AG04450 (cell line): ENCODE data around the gene ITGAL. TPM values are rescaled to one million over a fixed set of nuclear protein-coding genes. Genes with fewer than 3 reads are reported as not detected.

Experiments
- CTCF ChIA-PET: fragments of 300-600, 350-600 bp; formaldehyde crosslinking; extraction: SDS; loops from one replicate; lab custom pipeline; 2022; ENCODE audit warnings: antibody characterized with exemption, inconsistent platforms; lab: Charles Lee
- POLR2A ChIA-PET: fragments of 350-600 bp; formaldehyde crosslinking; extraction: SDS; loops from one replicate; lab custom pipeline; 2021; ENCODE audit warnings: antibody characterized with exemption, inconsistent platforms; lab: Yijun Ruan, JAX
- DNase-seq: peaks from one replicate; pipeline ENCODE4 v3.0.0-alpha.2; 2011; ENCODE audit warnings: low read depth, low spot score
- H3K27ac ChIP-seq: one replicate; pipeline ENCODE4 v1.5.1; 2012; ENCODE audit warnings: low read depth, low read length, control low read depth
- H3K27me3 ChIP-seq: one replicate; pipeline ENCODE4 v1.6.0; 2012; ENCODE audit warnings: low read length; ENCODE audit not compliant: control insufficient read depth, insufficient read depth
- H3K4me3 ChIP-seq: 2 replicates; pipeline ENCODE4 v1.5.1; 2011; ENCODE audit warnings: mild to moderate bottlenecking, low read depth, low read length, control low read depth
- H3K9me3 ChIP-seq: 2 replicates; pipeline ENCODE4 v1.5.1; 2012; ENCODE audit warnings: low read length; ENCODE audit not compliant: control insufficient read depth, insufficient read depth
- polyA plus RNA-seq: library from polyadenylated mRNA; depleted of rRNA; stranded (reverse); fragments of >200 nt; gene quantifications from 2 replicates; pipeline ENCODE4 v1.2.3, GENCODE V29; 2011
- TF ChIP-seq, protein P1 (sequence below): IDR thresholded peaks from 2 replicates; pipeline ENCODE4 v1.5.1; 2011; ENCODE audit warnings: low read depth, low read length, control low read depth, inconsistent platforms

ITGAL gene
- polyA plus RNA-seq, 1 experiment = not detected

DNA sequence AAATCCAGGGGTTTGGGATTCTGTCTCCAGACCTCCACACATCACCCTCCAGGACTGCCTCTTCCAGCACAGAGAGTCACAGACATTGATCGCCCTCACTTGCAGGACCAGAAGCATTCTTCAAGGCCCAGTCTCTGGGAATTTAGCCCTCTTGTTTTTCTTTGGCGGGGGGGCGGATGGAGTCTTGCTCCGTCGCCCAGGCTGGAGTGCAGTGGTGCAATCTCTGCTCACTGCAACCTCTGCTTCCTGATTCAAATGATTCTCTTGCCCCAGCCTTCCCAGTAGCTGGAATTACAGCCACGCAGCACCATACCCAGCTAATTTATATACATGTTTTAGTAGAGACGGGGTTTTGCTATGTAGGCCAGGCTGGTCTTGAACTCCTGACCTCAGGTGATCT, 8.5 kb upstream of the ITGAL start:
- Histone ChIP-seq H3K27ac (no peak overlapping the region), H3K9me3 (no peaks in the 10 kb centered on the region), H3K27me3 (peaks cover 3% of the 10 kb centered on the region), H3K4me3 (no peak overlapping the region)
- DNase-seq = no peak
- ChIA-PET CTCF (interaction anchor here (0.6 kb wide), 1 partner anchor 26 kb away, joined by 3 read pairs; no protein-coding TSS in a partner anchor), POLR2A (no interaction called here)
- TF ChIP-seq, protein P1, sequence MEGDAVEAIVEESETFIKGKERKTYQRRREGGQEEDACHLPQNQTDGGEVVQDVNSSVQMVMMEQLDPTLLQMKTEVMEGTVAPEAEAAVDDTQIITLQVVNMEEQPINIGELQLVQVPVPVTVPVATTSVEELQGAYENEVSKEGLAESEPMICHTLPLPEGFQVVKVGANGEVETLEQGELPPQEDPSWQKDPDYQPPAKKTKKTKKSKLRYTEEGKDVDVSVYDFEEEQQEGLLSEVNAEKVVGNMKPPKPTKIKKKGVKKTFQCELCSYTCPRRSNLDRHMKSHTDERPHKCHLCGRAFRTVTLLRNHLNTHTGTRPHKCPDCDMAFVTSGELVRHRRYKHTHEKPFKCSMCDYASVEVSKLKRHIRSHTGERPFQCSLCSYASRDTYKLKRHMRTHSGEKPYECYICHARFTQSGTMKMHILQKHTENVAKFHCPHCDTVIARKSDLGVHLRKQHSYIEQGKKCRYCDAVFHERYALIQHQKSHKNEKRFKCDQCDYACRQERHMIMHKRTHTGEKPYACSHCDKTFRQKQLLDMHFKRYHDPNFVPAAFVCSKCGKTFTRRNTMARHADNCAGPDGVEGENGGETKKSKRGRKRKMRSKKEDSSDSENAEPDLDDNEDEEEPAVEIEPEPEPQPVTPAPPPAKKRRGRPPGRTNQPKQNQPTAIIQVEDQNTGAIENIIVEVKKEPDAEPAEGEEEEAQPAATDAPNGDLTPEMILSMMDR = no peak

DNA sequence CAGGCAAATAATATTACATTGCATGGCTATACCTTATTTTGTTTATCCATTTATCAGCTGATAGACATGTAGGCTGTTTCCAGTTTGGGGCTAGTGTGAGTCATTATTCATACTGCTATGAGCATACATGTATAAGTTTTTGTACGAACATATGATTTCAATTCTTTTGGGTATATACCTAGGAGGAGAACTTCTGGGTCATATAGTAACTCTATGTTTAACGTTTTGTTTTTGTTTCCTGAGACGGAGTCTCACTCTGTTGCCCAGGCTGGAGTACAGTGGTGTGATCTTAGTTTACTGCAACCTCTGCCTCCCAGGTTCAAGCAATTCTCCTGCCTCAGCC, 2.4 kb upstream of the ITGAL start:
- POLR2A ChIA-PET = no interaction called here
- Histone ChIP-seq H3K27me3 (peaks cover 31% of the 10 kb centered on the region), H3K27ac (no peak overlapping the region), H3K4me3 (no peak overlapping the region), H3K9me3 (peaks cover 3% of the 10 kb centered on the region; the same call in 1 of the 2 replicates)
- CTCF ChIA-PET = interaction anchor here (2.0 kb wide), 1 partner anchor 21 kb away, joined by 8 read pairs; no protein-coding TSS in a partner anchor
- TF ChIP-seq, protein P1 = no peak
- DNase-seq = no peak

DNA sequence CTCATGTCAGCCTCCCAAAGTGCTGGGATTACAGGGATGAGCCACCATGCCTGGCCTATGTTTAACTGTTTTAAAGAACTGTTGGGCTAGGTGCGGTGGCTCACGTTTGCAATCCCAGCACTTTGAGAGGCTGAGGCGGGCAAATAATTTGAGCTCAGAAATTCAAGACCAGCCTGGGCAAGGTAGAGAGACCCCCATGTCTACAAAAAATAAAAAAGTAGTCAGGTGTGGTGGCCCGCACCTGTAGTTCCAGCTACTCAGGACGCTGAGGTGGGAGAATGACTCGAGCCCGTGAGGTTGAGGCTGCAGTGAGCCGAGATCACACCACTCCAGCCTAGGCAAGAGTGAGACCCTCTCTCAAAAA, 1.9 kb upstream of the ITGAL start:
- TF ChIP-seq, protein P1 = no peak
- POLR2A ChIA-PET = no interaction called here
- Histone ChIP-seq H3K27me3 (peaks cover 35% of the 10 kb centered on the region), H3K4me3 (no peak overlapping the region), H3K27ac (no peak overlapping the region), H3K9me3 (peaks cover 3% of the 10 kb centered on the region; the same call in 1 of the 2 replicates)
- CTCF ChIA-PET = interaction anchor here (2.0 kb wide), 1 partner anchor 21 kb away, joined by 8 read pairs; no protein-coding TSS in a partner anchor
- DNase-seq = no peak

DNA sequence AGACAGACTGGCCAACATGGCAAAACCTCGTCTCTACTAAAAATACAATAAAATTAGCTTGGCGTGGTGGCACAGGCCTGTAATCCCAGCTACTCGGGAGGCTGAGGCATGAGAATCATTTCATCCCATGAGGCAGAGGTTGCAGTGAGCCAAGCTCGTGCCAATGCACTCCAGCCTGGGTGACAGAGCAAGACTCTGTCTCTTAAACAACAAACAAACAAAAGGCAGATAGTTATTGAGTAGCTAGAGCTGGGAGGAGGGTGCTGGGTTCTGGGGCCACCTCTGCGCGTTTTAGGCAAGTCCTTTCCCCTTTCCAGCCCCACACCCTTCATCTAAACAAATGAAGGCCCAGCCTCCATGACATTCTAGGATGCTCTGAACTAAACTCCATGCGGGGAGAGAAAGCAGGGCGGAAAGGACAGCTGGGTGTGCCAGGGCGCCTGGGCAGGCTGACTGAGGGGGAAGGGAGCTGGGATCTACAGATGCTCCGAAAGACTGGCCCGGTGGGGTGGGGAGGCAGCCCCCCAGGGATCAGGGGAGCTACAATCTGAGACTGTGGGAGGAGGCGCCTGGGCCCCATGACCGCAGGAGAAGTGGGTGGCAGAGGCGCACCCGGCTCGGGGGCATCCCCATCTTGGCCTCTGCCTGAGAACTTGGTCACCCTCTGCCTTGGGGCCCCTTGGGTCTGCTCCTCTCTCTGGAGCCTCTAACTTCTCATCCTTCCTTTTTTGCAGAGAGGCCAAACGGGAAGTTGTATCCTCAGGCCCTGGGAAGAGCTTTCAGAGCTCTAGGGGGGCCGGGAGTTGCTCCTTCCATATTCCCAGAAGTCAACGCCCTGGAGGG, 910 bp downstream of the ITGAL start:
- ChIA-PET CTCF (no interaction called here), POLR2A (interaction anchor here (0.6 kb wide), 1 partner anchor 1989 kb away, joined by 3 read pairs; no protein-coding TSS in a partner anchor)
- TF ChIP-seq, protein P1 = no peak

DNA sequence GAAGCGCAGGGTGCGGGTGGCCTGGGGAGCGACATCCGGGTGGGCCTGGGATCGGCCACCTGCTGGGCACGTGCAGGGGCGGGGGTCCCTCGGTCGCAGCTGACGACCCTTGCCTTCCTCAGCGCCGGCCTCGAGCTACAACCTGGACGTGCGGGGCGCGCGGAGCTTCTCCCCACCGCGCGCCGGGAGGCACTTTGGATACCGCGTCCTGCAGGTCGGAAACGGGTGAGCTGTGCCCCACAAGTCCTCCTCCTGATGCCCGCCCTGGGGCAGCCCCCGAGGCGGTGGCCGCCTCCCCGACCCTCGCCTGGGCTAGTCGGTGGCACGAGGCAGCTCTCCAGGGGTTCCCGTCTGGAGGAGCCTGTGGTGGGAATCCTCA, 1.5 kb downstream of the ITGAL start:
- no peak for DNase-seq
- Histone ChIP-seq H3K27ac (no peak overlapping the region), H3K27me3 (peaks cover 50% of the 10 kb centered on the region), H3K4me3 (no peak overlapping the region), H3K9me3 (peaks cover 3% of the 10 kb centered on the region; the same call in 1 of the 2 replicates)
- ChIA-PET POLR2A (interaction anchor here (0.6 kb wide), 1 partner anchor 1990 kb away, joined by 3 read pairs; no protein-coding TSS in a partner anchor), CTCF (no interaction called here)
- TF ChIP-seq, protein P1 = no peak

More for the DNA sequence above, 910 bp downstream of the ITGAL start:
- Histone ChIP-seq H3K27ac (no peak overlapping the region), H3K4me3 (no peak overlapping the region), H3K27me3 (peaks cover 45% of the 10 kb centered on the region), H3K9me3 (peaks cover 3% of the 10 kb centered on the region; the same call in 1 of the 2 replicates)
- DNase-seq = no peak
